ENCODE measurements around the gene KAZN.

KAZN gene

GRCh38 chr1:14759843-14760242 lies 161.4 kb downstream of the KAZN start:
- Histone ChIP-seq H3K4me3 (ENCODE audit: low read depth, low read length) (no peak overlapping the region), H3K4me1 (ENCODE audit: control insufficient read depth, insufficient read depth, low read length) (no peaks in the 10 kb centered on the region), H3K36me3 (ENCODE audit: control insufficient read depth in 2 of 2, insufficient read depth in 1 of 2, low read length in 2 of 2) (no peaks in the 10 kb centered on the region), H3K9me3 (ENCODE audit: control insufficient read depth, insufficient read depth, low read depth, low read length) (no peaks in the 10 kb centered on the region), H3K27ac (ENCODE audit: extremely low read depth, low read depth, low read length) (no peak overlapping the region)
- POLR2A ChIA-PET = no interaction called here
- TF ChIP-seq ZNF274 (IDR thresholded peaks at IDR 0.05; ENCODE audit: low read length) (no peak), ZNF274 (tag by site-specific recombination; IDR thresholded peaks at IDR 0.05; ENCODE audit: borderline replicate concordance) (no peak), ZNF548 (tag by site-specific recombination; IDR thresholded peaks at IDR 0.05) (no peak), ZBTB49 (tag by site-specific recombination; IDR thresholded peaks at IDR 0.05; ENCODE audit: low read depth) (no peak), ZNF701 (tag by site-specific recombination; IDR thresholded peaks at IDR 0.05) (no peak), ZNF473 (tag by site-specific recombination; IDR thresholded peaks at IDR 0.05) (no peak), ZNF138 (tag by site-specific recombination; IDR thresholded peaks at IDR 0.05; ENCODE audit: borderline replicate concordance) (no peak), ZNF311 (tag by site-specific recombination; IDR thresholded peaks at IDR 0.05; ENCODE audit: borderline replicate concordance) (no peak), ZSCAN23 (tag by site-specific recombination; IDR thresholded peaks at IDR 0.05) (no peak), ZNF76 (tag by site-specific recombination; IDR thresholded peaks at IDR 0.05; ENCODE audit: borderline replicate concordance, low read depth) (no peak), ZNF510 (tag by site-specific recombination; IDR thresholded peaks at IDR 0.05; ENCODE audit: insufficient replicate concordance) (no peak), ZBTB10 (tag by site-specific recombination; IDR thresholded peaks at IDR 0.05) (no peak), ZNF560 (tag by site-specific recombination; IDR thresholded peaks at IDR 0.05; ENCODE audit: borderline replicate concordance) (no peak), ZNF114 (tag by site-specific recombination; IDR thresholded peaks at IDR 0.05) (no peak), PRDM1 (tag by site-specific recombination; IDR thresholded peaks at IDR 0.05) (no peak)
- TF ChIP-seq, protein P1, sequence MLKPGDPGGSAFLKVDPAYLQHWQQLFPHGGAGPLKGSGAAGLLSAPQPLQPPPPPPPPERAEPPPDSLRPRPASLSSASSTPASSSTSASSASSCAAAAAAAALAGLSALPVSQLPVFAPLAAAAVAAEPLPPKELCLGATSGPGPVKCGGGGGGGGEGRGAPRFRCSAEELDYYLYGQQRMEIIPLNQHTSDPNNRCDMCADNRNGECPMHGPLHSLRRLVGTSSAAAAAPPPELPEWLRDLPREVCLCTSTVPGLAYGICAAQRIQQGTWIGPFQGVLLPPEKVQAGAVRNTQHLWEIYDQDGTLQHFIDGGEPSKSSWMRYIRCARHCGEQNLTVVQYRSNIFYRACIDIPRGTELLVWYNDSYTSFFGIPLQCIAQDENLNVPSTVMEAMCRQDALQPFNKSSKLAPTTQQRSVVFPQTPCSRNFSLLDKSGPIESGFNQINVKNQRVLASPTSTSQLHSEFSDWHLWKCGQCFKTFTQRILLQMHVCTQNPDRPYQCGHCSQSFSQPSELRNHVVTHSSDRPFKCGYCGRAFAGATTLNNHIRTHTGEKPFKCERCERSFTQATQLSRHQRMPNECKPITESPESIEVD (tag by site-specific recombination; IDR thresholded peaks at IDR 0.05) = no peak
- TF ChIP-seq, protein P2, sequence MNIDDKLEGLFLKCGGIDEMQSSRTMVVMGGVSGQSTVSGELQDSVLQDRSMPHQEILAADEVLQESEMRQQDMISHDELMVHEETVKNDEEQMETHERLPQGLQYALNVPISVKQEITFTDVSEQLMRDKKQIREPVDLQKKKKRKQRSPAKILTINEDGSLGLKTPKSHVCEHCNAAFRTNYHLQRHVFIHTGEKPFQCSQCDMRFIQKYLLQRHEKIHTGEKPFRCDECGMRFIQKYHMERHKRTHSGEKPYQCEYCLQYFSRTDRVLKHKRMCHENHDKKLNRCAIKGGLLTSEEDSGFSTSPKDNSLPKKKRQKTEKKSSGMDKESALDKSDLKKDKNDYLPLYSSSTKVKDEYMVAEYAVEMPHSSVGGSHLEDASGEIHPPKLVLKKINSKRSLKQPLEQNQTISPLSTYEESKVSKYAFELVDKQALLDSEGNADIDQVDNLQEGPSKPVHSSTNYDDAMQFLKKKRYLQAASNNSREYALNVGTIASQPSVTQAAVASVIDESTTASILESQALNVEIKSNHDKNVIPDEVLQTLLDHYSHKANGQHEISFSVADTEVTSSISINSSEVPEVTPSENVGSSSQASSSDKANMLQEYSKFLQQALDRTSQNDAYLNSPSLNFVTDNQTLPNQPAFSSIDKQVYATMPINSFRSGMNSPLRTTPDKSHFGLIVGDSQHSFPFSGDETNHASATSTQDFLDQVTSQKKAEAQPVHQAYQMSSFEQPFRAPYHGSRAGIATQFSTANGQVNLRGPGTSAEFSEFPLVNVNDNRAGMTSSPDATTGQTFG (tag by site-specific recombination; IDR thresholded peaks at IDR 0.05; ENCODE audit: borderline replicate concordance) = no peak
- CTCF ChIA-PET = no interaction called here

Measured in HEK293 (cell line).